SHP77 treated with DMSO at 0.1 percent for 48 hours (cell line): ENCODE data around the gene TNNT3.

ENCODE experiments used
- DNase-seq: peaks from one replicate; lab custom pipeline; 2025; lab: John Stamatoyannopoulos, UW

TNNT3 gene

DNA sequence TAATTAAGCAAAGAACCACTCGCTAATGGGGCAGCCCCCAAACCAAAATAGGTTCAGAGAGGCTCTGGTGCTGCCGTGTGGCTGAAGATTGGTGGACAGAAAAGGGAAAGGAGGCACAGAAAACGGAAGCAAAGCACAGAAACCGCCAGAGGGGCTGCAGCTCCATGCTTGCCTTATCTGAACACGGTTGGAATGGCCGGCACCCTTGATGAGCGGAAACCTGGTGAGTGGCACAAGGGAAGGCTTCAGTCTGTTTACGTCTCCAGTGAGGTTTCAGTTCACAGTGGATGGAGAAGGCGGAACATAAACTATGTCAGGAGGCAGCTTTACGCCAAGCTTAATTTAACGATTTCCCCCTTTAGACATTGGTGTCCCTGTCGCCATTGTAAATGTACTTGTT, 22.6 kb upstream of the TNNT3 start:
- no peak for DNase-seq

DNA sequence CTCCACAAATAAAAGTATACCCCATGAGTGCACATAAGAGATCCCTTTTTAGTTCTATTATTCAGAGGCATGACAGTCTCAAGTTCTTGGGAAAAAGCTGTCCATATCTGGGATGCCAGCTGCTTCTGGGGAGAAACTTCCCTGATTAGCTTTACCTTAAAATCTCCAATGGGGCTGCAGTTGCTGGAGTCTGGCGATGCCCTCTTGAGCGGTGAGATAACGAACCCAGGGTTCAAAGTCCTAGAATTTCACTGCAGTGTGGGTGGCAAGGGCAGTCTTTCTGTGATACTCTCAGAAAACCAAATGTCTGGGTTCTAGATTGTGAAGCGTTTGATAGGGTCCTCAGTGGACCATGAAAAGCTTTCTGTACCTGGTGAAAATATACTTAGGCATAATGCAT, 20.4 kb upstream of the TNNT3 start:
- DNase-seq: no peak

DNA sequence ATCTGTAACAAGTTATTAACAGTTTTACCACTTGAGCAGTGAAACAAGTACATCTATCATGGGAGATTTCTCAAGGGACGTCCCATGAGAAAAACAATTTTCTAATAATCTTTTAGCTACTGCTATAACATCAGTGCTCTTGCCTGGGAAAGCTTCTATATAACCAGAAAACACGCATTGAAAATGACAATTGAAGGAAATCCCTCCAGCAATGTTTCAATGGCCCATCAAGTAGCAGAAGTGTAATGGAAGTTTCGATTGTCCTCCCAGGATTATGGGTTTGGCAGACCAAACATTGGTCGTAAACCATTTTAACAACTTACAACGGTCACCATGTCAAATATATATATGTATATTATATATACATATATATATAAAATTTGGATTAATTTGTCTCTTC, 19.8 kb upstream of the TNNT3 start:
- DNase-seq: no peak

DNA sequence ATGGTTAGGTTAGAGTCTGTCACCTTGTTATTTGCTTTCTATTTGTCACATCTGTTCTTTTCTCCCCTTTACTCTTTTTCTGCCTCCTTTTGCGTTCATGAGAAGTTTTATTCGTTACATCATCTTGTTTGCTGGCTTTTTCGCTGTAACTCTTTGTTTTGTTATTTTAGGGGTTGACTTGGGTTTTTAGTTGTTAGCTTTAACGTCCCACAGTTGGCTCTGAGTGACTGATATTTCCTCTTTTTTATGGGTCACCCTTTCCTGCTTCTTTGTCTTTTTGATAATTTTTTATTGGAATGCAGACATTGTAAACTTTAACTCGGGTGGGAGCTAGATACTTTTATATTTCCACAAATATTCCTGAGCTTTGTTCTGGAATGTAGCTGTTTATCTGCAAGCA, 13.3 kb upstream of the TNNT3 start:
- no peak for DNase-seq

DNA sequence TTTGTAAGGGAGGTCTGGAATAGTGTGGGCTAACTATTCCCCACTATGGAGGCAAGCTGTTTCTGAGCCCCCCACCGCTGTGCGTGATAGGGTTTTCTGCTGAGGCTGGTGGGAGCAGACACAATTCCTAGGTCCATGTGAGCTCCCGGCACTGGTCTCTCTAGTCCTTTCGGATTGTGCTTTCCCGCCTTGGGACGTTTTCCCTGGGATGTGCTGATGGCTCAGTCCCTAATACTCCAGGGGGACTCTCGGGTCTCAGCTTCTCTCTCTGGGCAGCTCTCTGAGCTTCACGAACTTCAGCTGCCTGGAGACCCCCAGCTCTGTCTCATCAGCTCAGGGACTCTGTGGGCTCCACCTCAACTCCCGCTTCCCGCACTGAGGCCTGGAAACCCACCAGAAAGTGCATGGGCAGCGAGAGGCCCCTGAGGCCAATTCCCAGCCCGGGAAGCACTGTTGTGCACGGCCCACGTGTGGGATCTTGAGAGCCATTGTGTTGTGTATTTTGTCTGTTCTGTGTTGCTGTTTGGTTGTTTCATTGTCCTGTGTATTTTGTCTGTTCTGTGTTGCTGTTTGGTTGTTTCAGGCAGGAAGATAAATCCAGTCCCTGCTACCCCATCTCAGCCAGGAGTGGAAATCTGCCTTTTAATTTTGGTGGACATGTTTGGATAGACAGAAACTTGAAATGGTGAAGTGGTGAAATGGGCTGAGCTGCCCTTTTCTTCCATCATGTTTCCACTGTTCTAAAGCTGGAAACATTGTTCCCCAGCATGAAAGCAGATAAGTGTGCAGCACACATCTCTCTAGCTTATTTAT, 12.7 kb upstream of the TNNT3 start:
- no peak for DNase-seq

DNA sequence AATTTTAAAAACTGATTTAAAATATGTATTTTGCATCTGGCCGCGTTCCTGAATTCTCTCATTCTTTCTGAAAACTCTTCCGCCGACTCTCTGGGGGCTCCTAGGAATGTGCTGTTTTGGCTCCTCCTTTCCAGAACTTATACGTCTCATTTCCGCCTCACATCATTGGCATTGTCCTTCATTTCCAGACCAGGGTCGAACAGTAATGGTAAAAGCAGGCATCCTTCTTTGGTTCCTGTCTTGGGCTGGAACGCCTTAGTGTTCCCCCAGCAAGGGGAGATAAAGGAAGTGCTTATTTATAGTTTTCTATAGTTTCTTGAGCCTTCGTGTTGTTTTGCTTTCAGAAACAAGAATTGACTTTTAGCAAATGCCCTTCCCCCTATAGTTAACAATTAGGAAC, 10.9 kb upstream of the TNNT3 start:
- no peak for DNase-seq

DNA sequence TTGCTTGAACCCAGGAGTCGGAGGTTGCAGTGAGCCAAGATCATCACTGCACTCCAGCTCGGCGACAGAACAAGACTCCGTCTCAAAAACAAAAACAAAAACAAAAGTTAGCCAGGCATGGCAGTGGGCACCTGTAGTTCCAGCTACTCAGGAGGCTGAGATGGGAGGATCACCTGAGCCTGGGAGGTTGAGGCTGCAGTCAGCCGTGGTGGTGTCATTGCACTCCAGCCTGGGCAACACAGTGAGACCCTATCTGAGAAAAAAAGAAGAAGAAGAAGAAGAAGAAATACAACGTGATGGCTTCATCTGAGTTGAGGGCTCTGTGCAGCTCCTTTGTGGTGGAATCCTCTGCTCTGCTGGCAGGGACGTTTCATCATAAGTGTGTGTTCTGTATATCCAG, 10.0 kb upstream of the TNNT3 start:
- DNase-seq: no peak

DNA sequence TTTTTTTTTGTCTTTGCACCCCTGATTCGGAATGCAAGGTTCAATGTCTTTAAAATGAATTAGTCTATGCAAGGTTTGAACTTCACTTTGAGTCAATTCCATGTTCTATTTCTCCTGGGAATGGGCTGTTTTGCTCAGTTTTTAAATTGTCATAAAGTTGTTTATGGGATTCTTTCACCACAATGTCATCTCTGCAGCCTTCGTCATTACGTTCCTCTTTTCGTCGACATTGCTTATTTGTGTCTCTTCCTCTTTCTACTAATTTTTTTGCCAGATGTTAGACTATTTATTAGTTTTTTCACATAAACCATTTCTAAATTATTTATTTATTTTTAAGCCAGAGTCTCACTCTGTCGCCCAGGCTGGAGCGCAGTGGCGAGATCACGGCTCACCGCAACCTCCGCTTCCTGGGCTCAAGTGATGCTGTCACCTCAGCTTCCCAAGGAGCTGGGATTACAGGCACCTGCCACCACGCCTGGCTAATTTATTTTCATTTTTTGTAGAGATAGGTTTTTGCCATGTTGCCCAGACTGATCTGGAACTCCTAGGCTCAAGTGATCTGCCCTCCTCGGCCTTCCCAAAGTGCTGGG, 7.1 kb upstream of the TNNT3 start:
- DNase-seq: no peak

DNA sequence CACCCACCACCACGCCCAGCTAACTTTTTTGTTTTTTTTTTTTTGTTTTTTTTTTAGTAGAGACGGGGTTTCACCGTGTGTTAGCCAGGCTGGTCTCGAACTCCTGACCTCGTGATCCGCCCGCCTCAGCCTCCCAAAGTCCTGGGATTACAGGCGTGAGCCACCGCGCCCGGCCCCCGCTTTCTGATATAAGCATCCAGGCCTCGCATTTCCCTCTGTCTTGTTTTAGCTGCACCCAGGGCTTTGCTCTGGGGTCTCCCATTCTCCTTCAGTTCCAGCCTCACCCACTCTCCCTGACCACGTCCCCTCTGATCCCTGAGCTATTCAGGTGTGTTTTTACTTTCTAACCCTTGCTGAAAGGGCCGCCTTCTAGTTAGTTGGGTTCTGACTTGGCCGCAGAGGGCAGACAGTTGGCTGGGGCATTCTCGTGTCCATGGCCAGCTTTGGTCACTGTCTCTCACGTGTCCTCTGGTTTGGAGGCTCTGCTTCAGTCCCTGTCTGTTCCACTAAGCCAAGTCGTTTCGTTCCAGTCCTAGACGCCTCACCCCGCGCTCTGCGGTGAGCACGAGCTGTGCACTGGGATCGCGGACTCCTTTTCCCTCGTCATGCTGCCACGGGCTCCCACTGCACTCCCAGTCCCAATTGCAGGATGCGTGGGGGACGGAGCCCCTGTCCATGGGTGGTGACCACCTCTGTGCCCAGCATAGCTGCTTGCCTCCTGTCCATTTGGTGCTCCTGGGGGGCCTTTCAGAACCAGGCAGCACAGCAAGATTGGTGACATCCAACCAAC, 6.0 kb upstream of the TNNT3 start:
- no peak for DNase-seq

DNA sequence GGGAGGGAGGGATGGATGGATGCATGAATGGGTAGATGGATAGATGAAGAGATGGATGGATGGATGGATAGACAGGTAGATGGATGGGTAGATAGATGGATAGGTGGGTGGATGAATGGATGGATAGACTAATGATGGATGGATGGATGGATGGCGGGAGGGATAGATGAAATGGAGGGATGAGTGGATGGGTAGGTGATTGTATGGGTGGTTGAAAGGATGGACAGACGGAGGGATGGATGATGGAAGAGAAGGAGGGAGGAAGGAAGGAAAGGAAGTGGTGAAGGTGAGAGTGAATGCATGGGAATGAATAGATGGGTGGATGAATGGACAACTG, 3.7 kb upstream of the TNNT3 start:
- DNase-seq: no peak

DNA sequence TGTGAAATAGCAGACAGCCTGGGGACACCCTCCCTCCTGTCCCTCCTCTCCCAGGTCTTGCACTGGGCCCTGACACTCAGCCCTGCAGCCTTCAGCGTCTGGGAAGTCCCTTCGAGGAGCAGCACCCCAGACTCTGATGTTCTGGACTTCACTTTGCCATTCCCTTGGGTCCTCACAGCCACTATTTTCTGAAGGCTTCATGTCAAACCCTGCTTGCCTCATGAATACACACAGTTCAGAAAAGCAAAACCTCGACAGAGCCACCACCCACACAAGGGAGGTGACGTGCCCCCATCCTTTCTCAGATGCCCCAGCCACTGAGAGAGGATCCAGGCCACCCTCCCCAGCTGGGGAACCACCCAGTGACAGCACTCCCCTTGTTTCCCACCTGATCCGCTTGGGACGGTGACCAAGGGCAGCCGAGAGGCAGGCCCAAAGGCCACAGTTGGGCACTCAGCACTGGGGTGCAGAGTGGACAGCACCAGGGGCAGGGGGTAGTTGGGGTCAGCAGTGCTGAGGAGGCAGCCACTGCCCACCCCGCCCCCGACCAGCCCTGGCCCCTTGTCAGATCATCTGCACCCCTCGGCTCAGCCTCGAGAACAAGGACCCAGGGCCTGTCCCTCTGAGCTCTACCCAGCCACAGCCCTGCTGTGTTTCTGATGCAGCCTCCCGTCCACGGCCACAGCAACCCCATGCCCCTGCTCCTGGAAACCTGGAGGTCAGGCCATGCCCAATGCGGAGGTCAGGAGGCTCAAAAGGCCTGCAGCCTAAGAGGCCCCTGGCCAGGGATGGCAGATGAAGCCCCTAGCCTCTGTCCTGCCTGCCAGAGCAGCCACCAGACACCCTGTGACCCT, 3.1 kb upstream of the TNNT3 start:
- DNase-seq: no peak

DNA sequence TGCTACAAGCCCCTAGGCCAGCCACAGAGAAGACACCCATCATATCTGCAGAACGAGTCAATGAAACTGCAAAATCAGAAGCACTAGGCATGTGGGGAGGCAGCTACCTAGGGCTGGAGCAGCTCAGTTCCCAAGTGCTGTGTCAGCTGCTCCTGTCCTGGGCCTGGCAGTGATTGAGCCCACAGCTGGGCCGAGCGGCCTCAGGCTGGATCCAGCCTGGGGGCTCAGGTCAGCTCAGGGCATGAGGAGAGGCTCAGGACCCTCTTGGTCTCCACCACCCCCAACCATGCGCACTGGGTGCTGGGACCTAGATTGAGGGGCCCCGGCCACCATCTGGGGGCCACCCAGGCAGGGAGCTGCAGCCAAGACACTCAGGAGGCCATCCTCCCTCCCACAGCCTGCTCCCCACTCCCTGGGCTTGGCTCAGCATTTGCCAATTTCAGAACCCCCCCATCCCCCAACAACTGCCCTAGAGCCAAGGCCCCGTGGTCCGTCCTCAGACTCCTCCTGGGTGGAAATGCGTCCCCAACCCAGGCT, 2.4 kb upstream of the TNNT3 start:
- no peak for DNase-seq

DNA sequence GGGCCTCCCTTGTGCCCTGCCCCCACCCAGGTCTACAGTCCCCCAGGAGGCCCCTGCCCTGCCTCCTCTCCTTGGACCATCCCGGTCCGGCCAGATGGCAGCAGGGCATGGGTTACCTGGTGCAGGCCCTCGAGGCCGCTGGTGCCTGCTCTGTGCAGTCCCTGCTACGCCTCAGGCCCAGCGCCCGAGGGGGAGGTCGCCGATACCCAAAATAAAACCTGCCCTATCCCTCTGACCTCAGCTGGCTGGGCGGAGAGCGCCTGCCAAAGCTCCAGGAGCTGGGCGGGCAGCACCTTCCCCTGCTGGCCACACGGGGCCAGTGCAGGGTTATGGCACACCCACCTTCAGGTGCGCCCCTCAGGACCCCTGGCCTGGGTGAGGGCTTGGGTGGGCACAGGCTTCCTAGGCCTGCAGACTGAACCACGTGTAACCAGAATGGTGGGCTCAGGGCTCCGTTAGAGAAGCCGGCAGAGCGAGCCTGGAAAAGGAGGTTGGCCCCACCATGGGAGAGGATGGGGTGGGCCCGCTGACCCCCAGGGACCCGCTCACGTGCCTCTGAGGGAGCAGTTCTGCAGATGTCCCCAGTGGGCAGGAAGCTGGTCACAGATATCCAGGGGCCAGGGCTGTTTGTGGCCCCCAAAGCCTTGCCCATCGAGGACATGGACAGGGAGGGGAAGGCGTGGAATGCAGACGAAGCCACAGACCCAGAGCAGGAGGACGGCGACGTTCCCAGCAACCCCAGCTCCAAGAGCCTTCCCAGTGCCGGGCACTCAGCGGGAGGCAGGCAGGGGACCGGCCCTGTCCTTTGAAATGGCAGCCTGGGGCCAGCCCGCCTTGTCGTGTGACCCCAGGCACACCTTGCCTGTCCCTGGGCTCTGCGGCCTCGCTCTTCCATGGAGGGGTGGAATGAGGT, 1.7 kb upstream of the TNNT3 start:
- no peak for DNase-seq

DNA sequence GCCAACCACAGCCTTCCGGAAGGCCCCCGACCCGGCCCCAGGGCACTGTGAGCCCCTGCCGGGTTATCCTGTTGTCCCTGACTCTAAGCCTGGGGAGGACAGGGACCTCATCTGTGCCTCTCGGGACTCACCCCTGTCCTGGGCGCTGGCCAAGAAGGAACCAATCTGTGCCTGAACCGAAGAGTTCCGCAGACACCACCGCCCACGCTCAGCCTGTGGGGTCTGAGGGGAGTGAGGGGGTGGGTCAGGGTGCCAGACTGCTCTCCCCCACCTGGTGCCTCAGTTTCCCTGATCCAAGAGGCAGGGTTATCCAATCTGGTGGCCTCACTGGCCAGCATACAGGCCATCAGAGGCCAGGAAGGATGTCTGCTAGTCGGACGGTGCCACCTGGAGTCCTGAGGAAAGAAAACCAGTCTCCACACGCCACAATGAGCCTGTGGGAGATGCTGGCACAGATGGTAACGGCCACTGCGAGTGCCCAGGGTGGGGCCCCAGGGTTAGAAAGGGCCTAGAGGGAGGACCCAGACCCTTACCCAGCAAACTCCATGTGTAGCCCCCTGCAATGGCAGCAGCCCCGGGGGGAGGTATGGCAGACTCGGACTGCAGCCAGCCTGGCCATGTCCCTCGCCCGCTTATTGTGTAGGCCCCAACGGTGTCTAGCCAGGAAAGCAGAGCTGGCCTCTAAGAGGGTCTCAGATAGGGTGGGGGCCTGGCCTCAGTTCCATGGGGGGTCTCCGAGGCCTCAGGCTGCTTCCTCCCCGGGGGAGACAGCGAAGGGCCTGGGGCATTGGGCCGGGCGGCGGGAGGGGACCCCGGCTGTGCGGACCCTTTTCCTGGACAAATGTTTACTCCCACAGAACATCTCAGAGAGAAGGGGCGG, 827 bp upstream of the TNNT3 start:
- no peak for DNase-seq

DNA sequence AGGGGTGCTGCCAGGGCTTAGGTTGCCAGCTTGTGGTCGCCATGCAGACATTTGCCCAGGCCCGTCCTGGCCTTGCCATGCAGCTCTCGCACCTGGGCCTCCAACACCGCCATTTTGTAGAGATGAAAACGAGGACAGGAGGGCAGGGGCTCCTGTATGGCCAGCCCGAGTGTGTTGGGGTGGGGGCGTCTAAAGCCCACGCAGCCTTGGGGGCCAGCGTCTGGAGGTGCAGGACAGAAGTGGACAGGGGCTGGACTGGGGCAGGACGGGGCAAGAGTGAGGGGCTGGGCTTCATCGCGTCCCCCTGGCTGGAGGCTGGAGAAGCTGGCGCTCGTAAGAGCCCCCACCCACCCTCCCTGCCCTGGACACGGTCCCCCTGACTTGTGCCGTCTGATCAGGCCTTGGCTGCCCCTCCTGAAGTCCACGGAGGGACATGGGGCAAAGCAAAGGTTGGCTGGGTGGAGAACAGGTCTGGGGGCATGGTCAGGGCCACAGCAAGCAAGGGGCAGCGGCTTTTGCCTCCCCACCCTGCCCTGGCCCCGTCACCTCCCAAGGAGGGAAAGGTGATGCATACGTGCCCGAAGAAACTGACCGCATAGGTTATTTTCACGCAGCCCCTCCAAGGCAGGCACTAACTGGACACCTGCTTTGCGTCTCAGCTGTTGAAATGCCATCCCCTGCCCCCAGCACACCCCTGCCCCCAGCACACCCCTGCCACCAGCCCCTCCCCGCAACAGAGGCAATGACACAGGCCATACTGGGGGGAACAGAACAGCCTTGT, 815 bp downstream of the TNNT3 start:
- DNase-seq: no peak

DNA sequence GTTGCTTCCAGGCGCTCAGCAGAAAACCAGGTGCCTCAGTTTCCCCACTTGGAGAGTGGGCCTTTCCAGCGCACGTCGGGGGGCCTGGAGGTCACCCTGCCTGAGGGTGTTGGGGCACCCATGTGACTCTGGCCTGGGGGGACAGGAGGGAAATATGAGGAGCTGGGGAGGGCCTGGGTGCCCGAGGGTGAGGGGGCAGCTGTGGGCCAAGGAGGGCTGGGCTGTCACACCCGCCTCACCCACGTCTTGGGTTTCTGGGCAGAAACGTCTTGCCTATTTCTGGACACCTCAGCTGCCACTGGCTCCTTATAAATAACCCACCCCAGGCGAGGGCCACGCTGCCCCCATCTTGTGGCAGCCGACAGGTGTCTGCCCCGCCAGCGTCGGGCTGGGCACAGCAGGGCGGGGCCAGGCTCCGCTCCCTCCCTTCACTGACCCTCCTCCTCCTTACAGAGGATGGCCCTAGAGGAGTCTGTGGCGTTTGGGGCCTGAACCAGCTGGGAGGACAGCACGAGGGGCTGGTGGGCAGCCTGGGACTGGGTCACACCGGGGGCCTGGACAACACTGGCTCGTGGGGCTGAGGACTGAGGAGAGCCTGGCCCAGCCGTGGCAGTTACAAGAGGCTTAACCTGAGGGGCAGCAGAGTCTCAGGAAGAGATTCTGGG, 1.5 kb downstream of the TNNT3 start:
- no peak for DNase-seq

DNA sequence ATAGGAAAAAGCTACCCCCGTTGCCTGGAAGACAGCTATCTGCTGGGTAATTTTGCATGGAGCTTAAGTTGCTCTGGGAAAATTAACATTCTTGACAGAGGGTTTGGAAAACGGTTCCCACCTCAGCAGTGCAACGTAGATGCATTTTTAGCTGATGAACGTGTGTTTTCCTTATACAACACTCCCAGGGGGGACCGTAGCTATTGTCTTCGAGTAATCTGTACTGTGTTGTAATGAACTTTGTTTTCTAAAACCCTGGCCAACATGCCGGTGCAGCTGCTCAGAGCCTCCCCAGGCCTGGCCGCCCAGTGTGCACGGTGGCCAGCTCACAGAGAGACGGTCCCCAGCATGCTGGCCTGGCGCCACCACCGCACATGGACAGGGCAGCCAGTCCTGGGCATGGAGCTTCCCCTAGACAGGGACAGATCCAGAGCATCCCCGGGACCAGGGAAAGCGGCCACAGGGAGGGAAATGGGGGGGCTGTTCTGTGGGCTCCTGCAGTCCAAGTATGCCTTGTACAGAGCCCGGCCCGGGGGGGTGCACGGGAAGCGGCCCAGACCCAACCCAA, 2.2 kb downstream of the TNNT3 start:
- DNase-seq: no peak

DNA sequence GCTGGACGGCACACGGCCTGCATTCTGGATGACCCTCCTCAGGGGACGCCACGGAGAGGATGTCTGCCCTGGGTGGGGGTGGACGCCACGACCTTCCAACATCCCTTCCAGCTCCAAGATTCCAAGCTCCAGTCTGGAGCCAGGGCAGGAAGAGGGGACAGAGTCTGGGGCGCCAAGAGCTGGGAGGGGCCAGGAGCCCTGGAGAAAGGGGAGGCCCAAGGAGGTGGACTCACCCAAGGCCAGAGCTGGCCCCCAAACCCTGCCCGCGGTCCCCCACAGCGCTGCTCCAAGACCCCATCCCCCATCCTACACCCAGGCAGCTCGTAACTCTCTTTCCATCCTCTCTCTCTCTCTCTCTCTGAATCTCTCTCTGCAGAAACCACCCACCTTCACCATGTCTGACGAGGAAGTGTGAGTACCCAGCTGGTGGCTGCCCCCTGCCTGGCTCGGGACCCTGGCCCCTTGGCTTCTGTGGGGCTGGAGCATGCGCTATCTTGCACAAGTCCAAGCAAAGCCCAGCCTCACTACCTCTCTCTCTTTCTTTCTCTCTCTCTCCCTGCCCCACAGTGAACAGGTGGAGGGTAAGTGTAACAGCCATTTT, 3.1 kb downstream of the TNNT3 start:
- DNase-seq: no peak
